GM12878 (cell line): ENCODE measurements around the gene BTBD10. TPM values are rescaled to one million over a fixed set of nuclear protein-coding genes. Genes with fewer than 3 reads are reported as not detected.

Experiments used
- ATAC-seq: fragments of 200-7000 bp; cut with Tn5 transposase; 3 replicates; pipeline ENCODE4 v1.9.1; 2020; ENCODE audit warnings: mild to moderate bottlenecking, moderate library complexity
- BruUV-seq: library from RNA; stranded (reverse); fragments of 400-500 nt; replicated peaks from 2 replicates; lab custom pipeline; 2021; lab: Mats Ljungman, UMichigan
- CTCF ChIA-PET: fragments of 300-600 bp; sonication (Branson Sonifier 250); formaldehyde crosslinking; extraction: SDS; loops from one replicate; lab custom pipeline; 2021; ENCODE audit warnings: inconsistent platforms; lab: Yijun Ruan, JAX
- POLR2A ChIA-PET: fragments of 350-600 bp; formaldehyde crosslinking; extraction: SDS; loops from one replicate; lab custom pipeline; 2021; ENCODE audit warnings: inconsistent platforms; lab: Charles Lee
- RAD21 ChIA-PET: fragments of 300-600 bp; sonication (Branson Sonifier 250); formaldehyde crosslinking; loops from one replicate; lab custom pipeline; 2023; ENCODE audit warnings: antibody characterized with exemption; ENCODE audit not compliant: unreplicated experiment; lab: Charles Lee
- SMC1A ChIA-PET: fragments of 300-600 bp; sonication (Branson Sonifier 250); formaldehyde crosslinking; loops from one replicate; lab custom pipeline; 2023; ENCODE audit not compliant: unreplicated experiment, uncharacterized antibody; lab: Charles Lee
- DNase-seq: peaks from one replicate; pipeline ENCODE4 v3.0.0-alpha.2; 2011; ENCODE audit warnings: low read depth, low spot score
- FAIRE-seq: peaks from 3 replicates; lab custom pipeline; 2011; peaks lifted over from hg19 to GRCh38; lab: Jason Lieb, UNC
- H2AFZ ChIP-seq: 2 replicates; pipeline ENCODE4 v1.6.0; 2011; ENCODE audit warnings: low read depth, low read length, control low read depth; ENCODE audit not compliant: control insufficient read depth
- H3K27ac ChIP-seq: 2 replicates; pipeline ENCODE4 v1.5.1; 2011; ENCODE audit warnings: control low read depth; ENCODE audit not compliant: control insufficient read depth, insufficient read depth
- H3K27me3 ChIP-seq, 2 experiments: replicated peaks in 1 of 2; 2 replicates each; pipeline versions ENCODE4 v1.6.0 to v1.6.1; 2011; ENCODE audit warnings: low read length in 1 of 2; ENCODE audit not compliant: control insufficient read depth in 2 of 2, insufficient read depth in 2 of 2
- H3K36me3 ChIP-seq, 2 experiments: 2 replicates each; pipeline ENCODE4 v1.5.1; 2011; ENCODE audit warnings: low read length in 1 of 2; ENCODE audit not compliant: control insufficient read depth in 2 of 2, insufficient read depth in 2 of 2
- H3K4me1 ChIP-seq: 2 replicates; pipeline ENCODE4 v1.6.1; 2011; ENCODE audit warnings: mild to moderate bottlenecking, low read length, moderate library complexity, mixed read lengths; ENCODE audit not compliant: control insufficient read depth, insufficient read depth
- H3K4me2 ChIP-seq: 2 replicates; pipeline ENCODE4 v1.6.0; 2011; ENCODE audit warnings: control low read depth; ENCODE audit not compliant: control insufficient read depth, insufficient read depth
- H3K4me3 ChIP-seq: fragments of 200-600 bp; sonication (generic); 2 replicates; pipeline ENCODE4 v1.5.1; 2016
- H3K79me2 ChIP-seq: 2 replicates; pipeline ENCODE4 v1.6.0; 2011; ENCODE audit warnings: low read length; ENCODE audit not compliant: control insufficient read depth, insufficient read depth
- H3K9ac ChIP-seq: 2 replicates; pipeline ENCODE4 v1.8.0; 2011; ENCODE audit warnings: low read length, control low read depth, mixed read lengths; ENCODE audit not compliant: control insufficient read depth, insufficient read depth
- H3K9me3 ChIP-seq: replicated peaks from 3 replicates; pipeline ENCODE4 v1.5.1; 2011; ENCODE audit warnings: mild to moderate bottlenecking, low read length; ENCODE audit not compliant: control insufficient read depth, insufficient read depth
- H4K20me1 ChIP-seq: 2 replicates; pipeline ENCODE4 v1.6.0; 2011; ENCODE audit not compliant: control insufficient read depth, insufficient read depth
- ATF2 ChIP-seq: IDR thresholded peaks from 2 replicates; pipeline ENCODE4 v1.6.1; 2012; ENCODE audit warnings: low read length, inconsistent platforms
- ATF7 ChIP-seq: fragments of 450-650 bp; IDR thresholded peaks from 2 replicates; pipeline ENCODE4 v1.6.1; 2016; ENCODE audit warnings: low read depth, mild to moderate bottlenecking
- E2F8 ChIP-seq: fragments of 450-650 bp; IDR thresholded peaks from 2 replicates; pipeline ENCODE4 v1.6.1; 2018; ENCODE audit warnings: mild to moderate bottlenecking, low read depth, moderate library complexity; ENCODE audit not compliant: partially characterized antibody
- ESRRA ChIP-seq: IDR thresholded peaks from 2 replicates; pipeline ENCODE4 v1.6.1; 2012; ENCODE audit warnings: mild to moderate bottlenecking, low read length, improper control_type of control experiment
- IKZF1 ChIP-seq: fragments of 450-650 bp; conservative IDR thresholded peaks from 2 replicates; pipeline ENCODE4 v1.6.1; 2017; ENCODE audit warnings: antibody characterized with exemption, mild to moderate bottlenecking
- IKZF2 ChIP-seq, 2 experiments: fragments of 450-650 bp; IDR thresholded peaks; 2 replicates each; pipeline ENCODE4 v1.6.1; 2017; ENCODE audit warnings: mild to moderate bottlenecking in 2 of 2, moderate library complexity in 2 of 2
- MTA2 ChIP-seq: fragments of 450-650 bp; IDR thresholded peaks from 2 replicates; pipeline ENCODE4 v1.6.1; 2016; ENCODE audit warnings: low read depth, mild to moderate bottlenecking, moderate library complexity
- RELB ChIP-seq: fragments of 450-650 bp; IDR thresholded peaks from 2 replicates; pipeline ENCODE4 v1.6.1; 2017; ENCODE audit warnings: low read depth, mild to moderate bottlenecking, moderate library complexity
- SKIL ChIP-seq: fragments of 450-650 bp; IDR thresholded peaks from 2 replicates; pipeline ENCODE4 v1.6.1; 2017; ENCODE audit warnings: mild to moderate bottlenecking, low read depth, inconsistent platforms; ENCODE audit not compliant: poor library complexity, severe bottlenecking
- SREBF1 ChIP-seq: IDR thresholded peaks from 2 replicates; pipeline ENCODE4 v1.6.1; 2012; ENCODE audit warnings: mild to moderate bottlenecking, low read length
- STAT1 ChIP-seq: fragments of 450-650 bp; conservative IDR thresholded peaks from 2 replicates; pipeline ENCODE4 v1.6.1; 2014; ENCODE audit warnings: antibody characterized with exemption, mild to moderate bottlenecking
- WGBS: methylation state at CpG from one replicate; pipeline ENCODE4 v1.1.6; 2016; ENCODE audit warnings: low lambda C conversion rate; ENCODE audit not compliant: insufficient replicate concordance, insufficient coverage; ENCODE audit errors: missing lambda C conversion rate; 5-methylcytosine and 5-hydroxymethylcytosine counted together
- in situ Hi-C: fragments of 300-500 bp; cut with MboI; formaldehyde crosslinking; loops from 9 replicates; pipeline ENCODE4 v1.14.3; 2018; ENCODE audit warnings: mixed read lengths
- intact Hi-C: fragments of 100-400 bp; cut with micrococcal nuclease; formaldehyde crosslinking; loops from one replicate; pipeline ENCODE4 v1.14.2; 2022; ENCODE audit not compliant: unreplicated experiment
- polyA plus RNA-seq, 11 experiments: library from polyadenylated mRNA; depleted of rRNA in 4 of 11; unstranded in 6 of 11; stranded (reverse) in 5 of 11; fragments of >200 nt; fragmentation: Nextera tagmentation in 4 of 11; fragmentation: Illumina TruSeq in 1 of 11; extraction: Ambion mirVana in 4 of 11; extraction: Trizol in 1 of 11; gene quantifications; 1 replicate in 1 of 11; 2 replicates in 10 of 11; pipeline versions ENCODE4 v1.2.1 to v1.2.3, GENCODE V29; 2011 to 2016; ENCODE audit warnings: inconsistent platforms in 2 of 11, missing spikeins in 2 of 11, low read depth in 1 of 11
- total RNA-seq, 4 experiments: library from RNA; depleted of rRNA in 3 of 4; stranded (reverse); fragments of >200 nt in 3 of 4; fragmentation: Illumina TruSeq in 1 of 4; extraction: Trizol in 1 of 4; gene quantifications; 2 replicates each; pipeline versions ENCODE4 v1.2.1 to v1.2.3, GENCODE V29; 2013 to 2021

Gene BTBD10
- total and polyA plus RNA-seq, 10 of the 15 experiments (the other 5 are each of a cell fraction or from before 2014, with no cell fraction given): 20.8 to 38.8 (median 26.9) TPM

- Histone ChIP-seq H2AFZ (no peak overlapping the region; the same call in 1 of the 2 replicates), H3K27ac (peak overlapping the region; percentile 62), H3K9me3 (no peaks in the 10 kb centered on the region), H3K9ac (peak overlapping the region; percentile 55; the same call in 1 of the 2 replicates), H3K36me3 (peaks cover 0 to 3% of the 10 kb centered on the region in 2 experiments; a peak in 2 of 4 replicates), H3K4me1 (peaks cover 47% of the 10 kb centered on the region), H3K27me3 (no peaks in the 10 kb centered on the region), H3K4me2 (peak overlapping the region; percentile 89), H3K4me3 (peak overlapping the region; percentile 58; the same call in 1 of the 2 replicates), H3K79me2 (peaks cover 17% of the 10 kb centered on the region), H4K20me1 (peaks cover 5% of the 10 kb centered on the region; the same call in 1 of the 2 replicates)
- ChIA-PET CTCF (interaction anchor here (0.7 to 10.4 kb wide), 15 partner anchors 7 to 325 kb away, joined by 3 to 253 read pairs (median 29); no protein-coding TSS in a partner anchor), RAD21 (interaction anchor here (0.8 to 10.7 kb wide), 11 partner anchors 19 to 374 kb away, joined by 3 to 171 read pairs (median 36); partner anchors contain the start of gene BTBD10), SMC1A (interaction anchor here (0.7 to 15.7 kb wide), 14 partner anchors 8 to 185 kb away, joined by 3 to 226 read pairs (median 16); no protein-coding TSS in a partner anchor), POLR2A (interaction anchor here (0.8 to 2.3 kb wide), 6 partner anchors 19 to 125 kb away, joined by 3 to 13 read pairs (median 6); partner anchors contain the start of gene BTBD10)
- 25% methylated on average over 5 of the region's 5 CpGs for WGBS
- intact Hi-C loops (loop anchor here (10.0 kb wide), 1 partner anchor 327 kb away; the partner anchor contains the start of gene FAR1), in situ Hi-C loops (no loop called here)
- ATAC-seq: peak; percentile 42
- FAIRE-seq: no peak
- no peak for DNase-seq
- BruUV-seq: no TSS peak
- TF ChIP-seq IKZF2 (IDR thresholded peaks at IDR 0.05) (peak in 1 of 2 experiments; percentile 50), SREBF1 (no peak), IKZF1 (peak; percentile 15; the same call in 1 of the 2 replicates), SKIL (peak; percentile 10), MTA2 (0 out of 2 replicates have a peak, but pooled peaks have one; percentile 55), ATF7 (peak; percentile 84), ESRRA (peak; percentile 79; the same call in 1 of the 2 replicates), STAT1 (no peak), ATF2 (0 out of 2 replicates have a peak, but pooled peaks have one; percentile 16), E2F8 (no peak), RELB (peak; percentile 35; the same call in 1 of the 2 replicates)
Observed at GRCh38 chr11:13338019-13338426, 125.0 kb downstream of the BTBD10 start.
